ENCODE data around the gene DDX21.

- TF ChIP-seq POLR2A (IDR thresholded peaks at IDR 0.05; ENCODE audit: low read length): no peak
- TF ChIP-seq GATA1 (IDR thresholded peaks at IDR 0.05; ENCODE audit: low read depth, low read length): no peak
Measured at GRCh38 chr10:68982389-68982788, 26.4 kb downstream of the DDX21 start.
